A549 treated with dexamethasone at 1 μM for 4 hours (cell line): ENCODE results near the gene AKT1. TPM values are rescaled to one million over a fixed set of nuclear protein-coding genes. Genes with fewer than 3 reads are reported as not detected.

Source experiments
- total RNA-seq: library from RNA; stranded (reverse); fragments of 200-300 nt; extraction: Qiagen RNA extraction; gene quantifications from 5 replicates; pipeline ENCODE4 v1.2.3, GENCODE V29; 2022

Gene AKT1
- total RNA-seq = 74.0 to 112 TPM (median 105 TPM) in 5 replicates

DNA sequence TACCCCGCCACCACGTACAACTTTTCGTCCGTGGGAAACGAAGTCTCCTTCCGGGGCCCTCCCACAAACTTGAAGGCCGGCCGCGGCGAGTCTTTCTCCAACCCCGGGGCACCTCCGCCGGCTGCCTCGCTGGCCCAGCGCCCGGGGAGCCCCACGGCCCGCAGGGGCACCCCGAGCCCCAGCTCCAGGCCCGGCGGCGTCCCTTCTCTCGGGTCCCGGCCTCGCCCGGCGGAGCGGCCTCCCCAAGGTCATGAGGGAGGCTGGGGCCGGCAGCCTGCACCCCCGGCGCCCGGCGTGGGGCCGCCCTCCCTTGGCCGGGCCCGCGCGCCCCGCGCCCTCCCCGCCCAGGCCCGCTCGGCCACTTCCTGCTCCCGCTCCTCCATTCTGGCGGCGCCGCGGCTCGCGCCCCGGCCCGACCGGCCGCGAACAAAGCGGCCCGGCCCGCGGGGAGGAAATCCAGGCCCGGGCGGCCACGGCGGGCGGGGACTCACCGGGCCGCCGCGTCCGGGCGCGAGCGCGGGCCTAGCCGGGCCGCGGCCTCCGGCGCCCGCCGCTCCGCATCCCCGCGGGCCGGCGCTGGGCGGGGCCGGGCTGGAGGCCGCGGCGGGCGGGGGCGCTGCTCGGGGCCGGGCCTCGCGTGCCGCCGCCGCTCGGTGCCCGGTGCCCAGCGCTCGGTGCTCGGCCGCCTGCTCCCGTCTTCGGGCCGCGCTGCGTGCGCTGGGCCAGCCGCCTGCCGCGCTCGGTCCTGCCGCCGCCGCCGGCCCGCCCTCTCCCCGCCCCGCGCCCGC is at the start of gene AKT1:
Gene AKT1, minus strand, starts transcription at position 756 of the 788 bp plus-strand sequence. CDS start 3,105 bp downstream, outside the sequence.

DNA sequence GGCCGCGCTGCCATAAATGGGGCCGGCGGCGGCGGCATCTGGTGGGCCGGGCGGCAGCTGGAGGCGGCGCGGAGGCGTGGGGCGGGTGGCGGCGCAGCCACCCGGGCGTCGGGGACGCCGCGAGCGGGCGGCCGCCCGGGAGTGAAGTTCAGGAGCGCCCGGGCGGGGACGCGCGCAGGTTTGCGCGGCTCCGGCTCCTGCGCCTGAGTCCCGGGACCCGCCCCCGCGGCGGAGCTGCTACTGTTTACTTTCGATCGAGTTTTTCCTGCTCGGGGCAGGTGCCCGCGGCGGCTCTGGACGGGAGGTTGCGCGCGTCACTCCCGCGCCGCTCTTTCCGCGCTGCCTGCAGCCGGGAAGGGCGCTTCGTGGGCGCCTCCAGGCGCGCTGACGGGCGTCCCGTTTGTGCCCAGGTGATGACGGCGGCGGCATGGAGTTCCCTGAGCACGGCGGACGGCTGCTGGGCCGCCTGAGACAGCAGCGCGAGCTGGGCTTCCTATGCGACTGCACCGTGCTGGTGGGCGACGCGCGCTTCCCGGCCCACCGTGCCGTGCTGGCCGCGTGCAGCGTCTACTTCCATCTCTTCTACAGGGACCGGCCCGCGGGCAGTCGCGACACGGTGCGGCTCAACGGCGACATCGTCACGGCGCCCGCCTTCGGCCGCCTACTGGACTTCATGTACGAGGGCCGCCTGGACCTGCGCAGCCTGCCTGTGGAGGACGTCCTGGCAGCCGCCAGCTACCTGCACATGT is 5.4 kb upstream of the AKT1 start, which contains the start of gene ZBTB42:
Gene ZBTB42, plus strand, starts transcription at position 331 of the 749 bp plus-strand sequence. Its CDS starts 97 bp downstream, at position 428.

DNA sequence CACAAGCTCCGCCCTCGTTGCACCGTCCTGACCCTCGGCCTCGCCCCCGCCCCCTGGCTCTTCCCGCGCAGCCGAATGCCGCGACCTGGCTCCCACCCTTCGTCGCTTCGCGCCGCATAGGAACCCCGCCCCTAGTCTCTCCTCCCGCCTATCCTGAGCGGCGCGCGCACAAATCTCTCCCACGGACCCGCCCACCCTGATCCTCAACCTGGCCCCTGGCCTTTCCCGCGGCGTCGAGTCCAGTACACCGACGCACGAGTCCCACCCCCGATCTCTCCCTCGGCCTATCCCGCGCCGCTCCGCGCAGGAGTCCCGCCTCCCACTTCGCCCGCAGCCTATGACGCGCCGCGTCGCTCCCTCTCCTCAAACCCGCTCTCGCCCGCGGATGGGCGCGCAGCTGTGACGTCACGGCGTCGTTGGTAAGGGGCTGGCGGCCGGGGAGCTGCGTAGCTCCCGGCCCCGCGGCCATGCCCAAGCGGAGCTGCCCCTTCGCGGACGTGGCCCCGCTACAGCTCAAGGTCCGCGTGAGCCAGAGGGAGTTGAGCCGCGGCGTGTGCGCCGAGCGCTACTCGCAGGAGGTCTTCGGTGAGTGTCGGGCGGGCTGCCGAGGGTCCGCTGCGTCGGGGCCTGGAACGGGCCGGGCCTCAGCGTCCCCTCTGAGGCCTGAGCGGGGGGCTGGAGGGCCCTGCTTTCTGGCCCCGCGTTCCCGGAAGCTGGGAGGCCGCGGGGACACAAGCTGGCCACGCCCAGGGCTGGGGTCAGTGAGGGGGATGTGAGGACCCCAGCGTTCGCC is 42.6 kb downstream of the AKT1 start, which contains the start of gene SIVA1:
Gene SIVA1, plus strand, starts transcription at position 413 of the 793 bp plus-strand sequence. Its CDS starts 55 bp downstream, at position 468.

DNA sequence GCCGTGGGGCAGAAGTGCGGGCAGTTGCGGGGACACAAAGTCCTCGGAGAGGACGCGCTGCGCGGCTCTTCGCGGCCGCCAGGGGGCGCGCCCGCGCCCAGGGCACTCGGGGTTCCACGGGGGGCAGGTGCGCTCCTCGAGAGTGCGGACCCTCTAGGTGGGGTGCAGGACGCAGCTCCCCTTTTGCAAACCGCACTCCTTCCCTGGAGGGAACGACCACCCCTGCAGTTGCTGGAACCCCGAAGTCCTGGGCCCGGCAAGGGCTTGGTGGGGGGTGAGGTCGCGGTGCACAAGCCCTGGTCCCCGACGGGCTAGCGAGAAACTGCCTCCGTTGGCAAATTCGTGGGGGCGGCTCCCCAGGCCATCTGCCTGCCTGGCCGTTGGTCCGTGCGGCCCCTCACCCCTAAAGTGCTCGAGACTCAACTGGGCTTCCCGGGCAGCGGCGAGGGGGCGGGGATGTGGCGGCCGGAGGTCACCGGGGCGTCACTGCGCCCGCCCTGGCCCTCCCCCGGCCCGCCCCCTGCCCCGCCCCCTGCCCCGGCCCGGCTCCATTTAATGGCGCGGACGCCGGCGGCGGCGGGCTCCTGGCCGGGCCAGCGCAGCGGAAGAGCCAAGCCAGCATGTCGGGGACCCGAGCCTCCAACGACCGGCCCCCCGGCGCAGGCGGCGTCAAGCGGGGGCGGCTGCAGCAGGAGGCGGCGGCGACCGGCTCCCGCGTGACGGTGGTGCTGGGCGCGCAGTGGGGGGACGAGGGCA is 71.7 kb downstream of the AKT1 start, which contains the start of gene ADSS1:
Gene ADSS1, plus strand, starts transcription at position 579 of the 756 bp plus-strand sequence. Its CDS starts 42 bp downstream, at position 621.

Other genes with a start within 250 kb of the AKT1 start
- not detected in 5 replicates for gene C14orf180, start 216.0 kb downstream of the AKT1 start, total RNA-seq
- gene TMEM179, start 191.0 kb downstream of the AKT1 start, total RNA-seq = 0.07 to 0.33 TPM (median 0.24 TPM) in 5 replicates
- 61.9 to 126 TPM (median 116 TPM) in 5 replicates for gene INF2, start 106.1 kb downstream of the AKT1 start, total RNA-seq
- 5.1 to 6.7 TPM (median 5.5 TPM) in 5 replicates for gene ADSS1, start 71.5 kb downstream of the AKT1 start, total RNA-seq
- gene SIVA1, start 42.6 kb downstream of the AKT1 start, total RNA-seq = 126 to 174 TPM (median 153 TPM) in 5 replicates
- 2.0 to 3.2 TPM (median 2.9 TPM) in 5 replicates for gene ZBTB42, start 5.4 kb upstream of the AKT1 start, total RNA-seq
- gene CEP170B, start 69.5 kb upstream of the AKT1 start, total RNA-seq = 13.7 to 29.4 TPM (median 25.8 TPM) in 5 replicates
- gene PLD4, start 129.1 kb upstream of the AKT1 start, total RNA-seq = 0.02 to 0.23 TPM in 2 of 5 replicates, not detected in the others
- gene AHNAK2, start 182.6 kb upstream of the AKT1 start, total RNA-seq = 200 to 252 TPM (median 220 TPM) in 5 replicates
- 14.3 to 17.6 TPM (median 15.2 TPM) in 5 replicates for gene CLBA1, start 190.0 kb upstream of the AKT1 start, total RNA-seq
- gene CDCA4, start 225.3 kb upstream of the AKT1 start, total RNA-seq = 40.3 to 44.6 TPM (median 42.2 TPM) in 5 replicates